Measurements from ENCODE around the gene AHDC1.

DNA sequence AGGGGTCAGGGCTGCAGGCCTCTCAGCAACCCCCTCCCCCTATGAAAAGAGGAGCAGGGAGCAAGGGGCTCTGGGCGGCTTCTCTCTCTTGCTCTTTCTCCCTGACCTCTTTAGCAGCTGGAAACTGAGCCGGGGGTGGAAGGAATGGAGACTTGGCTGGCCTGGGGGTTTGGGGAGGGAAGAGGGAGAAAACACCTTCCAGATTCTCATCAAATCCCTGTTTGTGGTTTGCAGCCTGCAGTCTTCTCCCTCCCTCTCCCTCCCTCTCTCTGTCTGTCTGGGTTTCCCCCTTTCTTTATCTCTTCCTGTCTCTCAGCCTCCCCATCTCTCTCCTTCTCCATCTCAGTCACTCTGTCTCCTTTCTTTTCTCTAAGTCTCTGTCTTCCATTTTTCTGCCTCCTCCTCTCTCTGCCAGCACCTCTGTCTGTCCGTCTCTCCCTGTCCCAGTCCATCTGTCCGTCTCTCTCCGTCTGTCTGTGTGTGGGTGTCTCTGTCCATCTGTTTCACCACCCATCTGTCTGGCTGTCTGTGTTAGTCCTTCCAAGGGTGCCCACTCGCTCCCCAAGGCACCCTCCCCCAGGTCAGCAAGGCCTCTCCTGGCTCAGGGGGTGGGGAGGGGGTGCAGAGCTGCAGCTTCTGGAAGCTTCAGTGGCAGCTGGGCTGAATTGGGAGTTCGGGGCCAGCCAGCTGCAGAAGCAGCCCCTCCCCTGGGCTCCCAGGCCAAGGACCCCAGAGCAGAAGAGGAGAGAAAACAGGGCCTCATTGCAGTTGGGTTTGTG is 6.2 kb downstream of the AHDC1 start:
- TF ChIP-seq, protein P1, sequence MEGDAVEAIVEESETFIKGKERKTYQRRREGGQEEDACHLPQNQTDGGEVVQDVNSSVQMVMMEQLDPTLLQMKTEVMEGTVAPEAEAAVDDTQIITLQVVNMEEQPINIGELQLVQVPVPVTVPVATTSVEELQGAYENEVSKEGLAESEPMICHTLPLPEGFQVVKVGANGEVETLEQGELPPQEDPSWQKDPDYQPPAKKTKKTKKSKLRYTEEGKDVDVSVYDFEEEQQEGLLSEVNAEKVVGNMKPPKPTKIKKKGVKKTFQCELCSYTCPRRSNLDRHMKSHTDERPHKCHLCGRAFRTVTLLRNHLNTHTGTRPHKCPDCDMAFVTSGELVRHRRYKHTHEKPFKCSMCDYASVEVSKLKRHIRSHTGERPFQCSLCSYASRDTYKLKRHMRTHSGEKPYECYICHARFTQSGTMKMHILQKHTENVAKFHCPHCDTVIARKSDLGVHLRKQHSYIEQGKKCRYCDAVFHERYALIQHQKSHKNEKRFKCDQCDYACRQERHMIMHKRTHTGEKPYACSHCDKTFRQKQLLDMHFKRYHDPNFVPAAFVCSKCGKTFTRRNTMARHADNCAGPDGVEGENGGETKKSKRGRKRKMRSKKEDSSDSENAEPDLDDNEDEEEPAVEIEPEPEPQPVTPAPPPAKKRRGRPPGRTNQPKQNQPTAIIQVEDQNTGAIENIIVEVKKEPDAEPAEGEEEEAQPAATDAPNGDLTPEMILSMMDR (IDR thresholded peaks at IDR 0.05) = no peak
- no peak for TF ChIP-seq POLR2A (IDR thresholded peaks at IDR 0.05)
